Activated naive CD8-positive, alpha-beta T cell (primary cell): ENCODE data around the gene MED7.

Experiments used
- H3K27ac Mint-ChIP-seq: one replicate; pipeline ENCODE4 v1.8.0; 2021; ENCODE audit warnings: mixed read lengths
- H3K27me3 Mint-ChIP-seq: one replicate; pipeline ENCODE4 v1.8.0; 2021; ENCODE audit warnings: mixed read lengths
- H3K36me3 Mint-ChIP-seq: one replicate; pipeline ENCODE4 v1.8.0; 2021; ENCODE audit warnings: mixed read lengths
- H3K4me1 Mint-ChIP-seq: one replicate; pipeline ENCODE4 v1.8.0; 2021; ENCODE audit warnings: low read depth, mixed read lengths
- H3K4me3 Mint-ChIP-seq: one replicate; pipeline ENCODE4 v1.8.0; 2021; ENCODE audit warnings: mild to moderate bottlenecking, mixed read lengths
- H3K9me3 Mint-ChIP-seq: one replicate; pipeline ENCODE4 v1.8.0; 2021; ENCODE audit warnings: low read depth, mixed read lengths

MED7 gene

DNA sequence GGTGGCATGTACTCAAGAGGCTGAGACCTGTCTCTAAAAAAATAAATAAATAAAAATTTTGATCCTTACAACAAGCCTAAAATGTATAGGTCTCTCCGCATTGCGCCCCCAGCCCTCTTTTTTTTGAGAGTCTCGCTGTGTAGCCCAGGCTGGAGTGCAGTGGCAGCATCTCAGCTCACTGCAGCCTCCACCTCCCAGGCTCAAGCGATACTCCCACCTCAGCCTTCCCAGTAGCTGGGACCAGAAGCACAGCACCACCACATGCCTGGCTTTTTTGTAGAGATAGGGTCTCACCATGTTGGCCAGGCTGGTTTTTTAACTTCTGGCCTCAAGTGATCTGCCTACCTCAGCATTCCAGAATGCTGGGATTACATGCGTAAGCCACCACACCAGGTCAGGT lies 25.6 kb upstream of the MED7 start:
- no peaks in the 10 kb centered on the region for H3K36me3 Mint-ChIP-seq
- peak overlapping the region; percentile 88 for H3K27ac Mint-ChIP-seq

DNA sequence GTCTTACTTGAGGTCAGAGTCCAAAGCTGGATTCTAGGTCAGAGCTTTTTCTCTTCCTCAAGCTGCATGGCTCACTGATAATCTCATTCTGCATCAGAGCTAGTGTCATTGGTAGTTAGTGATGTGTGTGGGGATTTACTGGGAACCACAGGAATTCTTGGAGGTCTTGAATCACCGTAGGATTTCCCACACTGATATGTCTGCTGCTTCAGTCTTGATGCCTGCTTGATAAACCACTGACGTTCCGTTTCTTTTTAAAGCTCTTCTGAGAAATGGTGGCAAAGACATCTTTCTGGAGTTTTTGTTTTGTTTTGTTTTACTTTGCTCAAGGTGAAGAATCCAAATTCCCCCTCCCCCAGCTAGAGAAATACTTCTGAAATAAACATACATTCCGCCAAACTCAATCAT lies 24.6 kb upstream of the MED7 start:
- H3K4me3 Mint-ChIP-seq, result peak overlapping the region; percentile 67
- H3K27ac Mint-ChIP-seq, result peak overlapping the region; percentile 83
- H3K36me3 Mint-ChIP-seq, result no peaks in the 10 kb centered on the region
- H3K4me1 Mint-ChIP-seq, result peaks cover 80% of the 10 kb centered on the region
- H3K27me3 Mint-ChIP-seq, result no peaks in the 10 kb centered on the region
- H3K9me3 Mint-ChIP-seq, result no peaks in the 10 kb centered on the region

More for the DNA sequence above, 25.6 kb upstream of the MED7 start:
- Mint-ChIP-seq H3K27me3 (no peaks in the 10 kb centered on the region), H3K4me3 (no peak overlapping the region), H3K4me1 (peaks cover 86% of the 10 kb centered on the region), H3K9me3 (no peaks in the 10 kb centered on the region)

DNA sequence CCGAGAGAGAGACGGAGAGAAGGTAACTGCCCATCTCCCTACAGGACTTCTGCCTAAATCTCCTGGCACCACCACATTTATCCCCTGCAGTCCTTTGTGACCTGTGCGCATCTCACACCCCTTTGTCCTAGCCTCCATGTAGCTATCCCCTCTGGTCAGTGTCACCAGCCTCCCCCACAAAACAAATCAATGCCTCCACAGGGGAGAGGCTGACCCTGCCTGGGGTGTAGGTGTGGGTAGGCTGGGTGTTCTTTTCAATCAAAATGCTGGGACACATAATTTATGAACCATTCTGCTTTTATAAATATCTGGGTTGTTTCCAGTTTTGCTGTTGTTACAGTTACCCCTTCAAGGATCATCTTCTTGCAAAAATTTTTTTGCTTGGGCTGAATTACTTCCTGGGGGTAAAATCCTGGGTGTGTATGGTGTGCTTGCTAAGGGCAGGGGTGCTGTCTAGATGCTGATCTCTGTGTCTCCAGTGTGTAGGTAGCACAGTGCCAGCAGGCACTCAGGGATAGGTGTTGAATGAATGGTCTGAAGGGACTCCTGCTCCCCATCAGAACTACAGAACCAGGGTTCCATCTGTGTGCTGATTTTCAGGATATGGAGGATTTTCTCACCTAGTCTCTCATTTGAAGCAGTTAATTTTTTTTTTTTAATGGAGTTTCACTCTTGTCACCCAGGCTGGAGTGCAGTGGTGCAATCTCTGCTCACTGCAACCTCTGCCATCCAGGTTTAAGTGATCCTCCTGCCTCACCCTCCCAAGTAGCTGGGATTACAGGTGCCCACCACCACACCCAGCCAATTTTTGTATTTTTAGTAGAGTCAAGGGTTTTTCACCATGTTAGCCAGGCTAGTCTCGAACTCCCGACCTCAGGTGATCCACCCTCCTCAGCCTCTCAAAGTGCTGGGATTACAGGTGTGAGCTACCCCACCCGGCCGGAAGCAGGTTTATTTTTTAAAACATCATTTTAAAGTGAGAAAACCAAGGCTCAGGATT lies 23.8 kb upstream of the MED7 start, which contains the start of gene GARIN3:
Gene GARIN3 (minus strand): TSS at position 51 of the 1,000 bp plus-strand sequence. CDS start 96 bp downstream, outside the sequence.
- H3K9me3 Mint-ChIP-seq, result no peaks in the 10 kb centered on the region
- no peaks in the 10 kb centered on the region for H3K27me3 Mint-ChIP-seq
- no peaks in the 10 kb centered on the region for H3K36me3 Mint-ChIP-seq
- H3K27ac Mint-ChIP-seq, result peak within 1 kb of the TSS; percentile 83
- peaks cover 74% of the 10 kb centered on the region for H3K4me1 Mint-ChIP-seq
- H3K4me3 Mint-ChIP-seq, result peak within 1 kb of the TSS; percentile 67

DNA sequence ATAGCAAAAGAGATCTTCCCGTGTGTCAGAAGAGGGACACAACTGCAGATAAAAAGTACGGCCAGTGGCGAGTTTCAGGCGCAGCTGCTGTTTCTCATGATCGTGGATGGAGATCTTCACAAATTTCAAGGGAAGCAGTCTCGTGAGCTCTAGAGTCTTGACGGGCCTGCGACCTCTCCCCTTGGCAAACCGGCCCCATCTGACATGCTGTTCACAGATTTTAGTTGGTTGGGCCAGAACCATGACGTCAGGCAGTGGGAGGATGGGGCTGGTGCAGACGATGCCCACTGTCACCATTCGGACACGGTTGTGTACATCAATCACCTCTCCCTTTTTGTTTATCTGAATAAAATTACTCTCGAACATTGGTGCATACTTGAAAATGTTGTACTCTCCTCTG lies 23.0 kb upstream of the MED7 start:
- Mint-ChIP-seq H3K27ac (peak overlapping the region; percentile 83), H3K9me3 (no peaks in the 10 kb centered on the region), H3K36me3 (no peaks in the 10 kb centered on the region), H3K4me3 (no peak overlapping the region), H3K27me3 (no peaks in the 10 kb centered on the region), H3K4me1 (peaks cover 71% of the 10 kb centered on the region)

DNA sequence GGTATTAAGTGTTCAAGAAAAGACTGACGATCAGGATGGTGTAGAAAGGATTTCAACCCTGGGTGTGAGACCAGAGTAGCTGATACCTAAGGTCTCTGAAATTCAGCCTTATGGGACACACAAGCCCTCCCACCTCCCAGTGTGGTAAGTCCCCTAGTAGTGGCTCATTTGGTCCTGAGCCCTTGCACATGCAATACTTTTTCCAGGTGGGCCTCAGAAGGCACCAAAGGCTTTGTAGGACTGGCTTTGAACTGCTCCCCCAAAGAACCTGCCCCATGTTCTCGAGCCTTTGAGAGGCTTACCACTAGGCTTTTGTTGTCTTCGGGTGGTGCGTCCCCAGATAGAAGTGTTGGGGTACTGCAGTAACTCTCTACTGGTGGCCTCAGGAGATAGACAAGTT lies 22.6 kb upstream of the MED7 start:
- H3K36me3 Mint-ChIP-seq, result no peaks in the 10 kb centered on the region
- peaks cover 69% of the 10 kb centered on the region for H3K4me1 Mint-ChIP-seq
- H3K27me3 Mint-ChIP-seq, result no peaks in the 10 kb centered on the region
- H3K9me3 Mint-ChIP-seq, result no peaks in the 10 kb centered on the region
- H3K4me3 Mint-ChIP-seq, result no peak overlapping the region
- peak overlapping the region; percentile 83 for H3K27ac Mint-ChIP-seq

DNA sequence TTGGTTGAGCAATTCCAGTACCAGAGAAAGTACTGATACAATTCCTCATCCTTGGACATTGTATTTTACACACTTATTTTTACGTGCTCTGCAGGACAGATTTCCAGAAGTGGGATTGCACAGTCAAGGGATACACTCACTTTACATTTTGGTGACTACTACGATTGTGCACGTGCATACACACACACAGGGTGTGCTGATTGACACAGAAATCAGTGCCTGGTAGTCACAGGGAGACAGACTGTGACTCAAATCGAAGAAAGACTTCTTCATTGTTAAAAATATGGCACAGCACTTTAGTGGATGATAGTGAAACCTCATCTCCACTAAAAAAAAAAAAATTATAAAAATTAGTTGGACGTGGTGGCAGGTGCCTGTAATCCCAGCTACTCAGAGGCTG lies 21.9 kb upstream of the MED7 start:
- peaks cover 69% of the 10 kb centered on the region for H3K4me1 Mint-ChIP-seq
- H3K36me3 Mint-ChIP-seq, result no peaks in the 10 kb centered on the region
- H3K9me3 Mint-ChIP-seq, result no peaks in the 10 kb centered on the region
- no peak overlapping the region for H3K4me3 Mint-ChIP-seq
- peak overlapping the region; percentile 43 for H3K27ac Mint-ChIP-seq
- H3K27me3 Mint-ChIP-seq, result no peaks in the 10 kb centered on the region

DNA sequence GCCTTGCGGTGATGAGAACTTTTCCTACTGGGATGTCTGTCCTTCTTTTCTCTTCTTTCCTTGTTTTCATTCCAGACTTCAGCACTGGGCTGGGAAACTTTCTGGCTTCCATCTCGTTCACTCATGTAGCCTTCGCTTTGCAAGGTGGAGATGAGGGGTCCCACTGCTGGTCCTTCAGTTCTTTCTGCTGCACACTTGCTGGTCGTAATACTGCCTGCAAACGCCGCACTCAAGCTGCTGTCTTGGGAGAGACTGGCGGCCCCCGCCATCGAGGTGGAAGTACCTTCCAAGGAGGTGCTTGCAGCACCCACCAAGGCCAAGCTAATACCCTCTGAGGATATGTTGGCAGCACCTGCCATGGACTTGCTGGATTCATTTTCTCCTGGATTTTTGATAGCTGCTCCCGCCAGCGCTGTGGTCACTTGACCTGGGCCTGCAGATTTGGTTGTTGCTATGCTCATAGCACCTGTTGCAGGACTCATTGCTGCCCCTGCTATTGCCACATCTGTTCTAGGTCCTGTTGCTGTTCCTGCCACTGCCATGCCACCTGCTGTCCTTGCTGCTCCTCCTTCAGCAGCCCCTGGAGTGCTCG lies 20.4 kb upstream of the MED7 start:
- no peak overlapping the region for H3K4me3 Mint-ChIP-seq
- no peaks in the 10 kb centered on the region for H3K27me3 Mint-ChIP-seq
- H3K36me3 Mint-ChIP-seq, result no peaks in the 10 kb centered on the region
- peaks cover 4% of the 10 kb centered on the region for H3K9me3 Mint-ChIP-seq
- H3K27ac Mint-ChIP-seq, result peak overlapping the region; percentile 66
- peaks cover 68% of the 10 kb centered on the region for H3K4me1 Mint-ChIP-seq

DNA sequence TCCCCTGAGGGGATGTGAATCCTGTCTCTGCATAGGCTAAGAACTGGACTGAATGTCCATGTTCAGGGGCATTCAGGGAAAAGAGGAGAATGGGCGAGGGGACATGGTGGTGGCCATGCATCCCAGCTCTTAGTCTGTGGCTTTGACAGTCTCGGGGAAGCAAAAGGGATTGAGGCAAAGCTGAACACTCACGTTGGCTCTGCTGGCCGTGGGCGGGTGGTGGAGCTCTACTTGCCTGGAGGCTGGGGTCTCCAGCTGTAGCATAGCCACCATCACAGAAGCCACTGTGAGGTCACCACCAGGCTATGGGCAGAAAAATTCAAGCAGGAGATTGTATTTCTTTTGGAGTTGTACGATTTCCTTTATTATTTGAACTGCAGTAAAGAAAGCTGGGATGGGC lies 19.3 kb upstream of the MED7 start:
- Mint-ChIP-seq H3K27me3 (no peaks in the 10 kb centered on the region), H3K9me3 (peaks cover 4% of the 10 kb centered on the region), H3K36me3 (no peaks in the 10 kb centered on the region), H3K27ac (peak overlapping the region; percentile 70), H3K4me3 (no peak overlapping the region), H3K4me1 (peaks cover 66% of the 10 kb centered on the region)

DNA sequence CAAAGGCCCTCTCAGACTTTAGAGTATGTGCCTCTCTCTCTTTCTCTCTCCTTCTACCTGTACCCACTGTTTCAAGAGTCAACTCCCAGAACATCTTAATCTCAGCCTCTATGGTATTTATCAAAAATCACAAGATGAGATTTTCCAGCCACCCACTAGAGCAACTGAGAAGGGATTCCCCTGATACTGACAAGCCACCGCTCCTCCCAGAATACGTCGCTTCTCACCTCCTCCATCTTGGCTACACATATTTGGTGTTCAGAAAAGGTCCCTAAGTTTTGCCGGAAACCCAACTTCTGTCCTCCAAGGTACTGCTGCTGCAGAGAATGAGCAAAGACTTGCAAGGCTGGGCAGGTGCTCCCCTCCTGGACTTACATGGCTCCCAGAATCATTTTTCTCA lies 17.3 kb upstream of the MED7 start:
- peak overlapping the region; percentile 86 for H3K27ac Mint-ChIP-seq
- H3K9me3 Mint-ChIP-seq, result peaks cover 4% of the 10 kb centered on the region
- peak overlapping the region; percentile 79 for H3K4me3 Mint-ChIP-seq
- H3K27me3 Mint-ChIP-seq, result no peaks in the 10 kb centered on the region
- peaks cover 3% of the 10 kb centered on the region for H3K36me3 Mint-ChIP-seq
- peaks cover 63% of the 10 kb centered on the region for H3K4me1 Mint-ChIP-seq

DNA sequence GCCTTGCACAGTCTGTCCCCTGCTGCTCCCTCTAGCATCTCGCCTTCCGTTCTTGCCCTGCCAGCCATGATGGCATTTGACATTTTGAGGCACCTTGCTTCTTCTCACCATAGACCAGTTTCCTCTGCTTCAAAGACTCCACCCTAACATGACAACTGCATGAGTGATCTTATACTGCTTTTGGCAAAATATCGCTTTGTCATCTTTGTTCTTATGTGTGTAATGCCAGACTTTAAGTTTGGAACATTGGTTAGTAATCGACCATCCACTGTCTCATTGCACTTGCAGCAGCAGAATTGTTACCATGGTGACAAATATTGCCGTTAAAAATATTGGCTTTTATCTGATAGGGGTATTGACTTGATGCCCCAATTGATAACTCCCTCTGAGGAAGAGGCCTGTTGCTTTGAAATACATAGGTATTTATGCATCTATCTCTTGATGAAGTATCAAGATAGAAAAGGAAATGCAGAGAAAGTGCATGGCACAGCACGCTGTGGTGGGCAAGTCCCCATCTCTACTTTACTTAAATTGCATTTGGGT lies 16.6 kb upstream of the MED7 start:
- peak overlapping the region; percentile 79 for H3K4me3 Mint-ChIP-seq
- H3K27ac Mint-ChIP-seq, result peak overlapping the region; percentile 86
- peaks cover 4% of the 10 kb centered on the region for H3K9me3 Mint-ChIP-seq
- peaks cover 67% of the 10 kb centered on the region for H3K4me1 Mint-ChIP-seq
- H3K36me3 Mint-ChIP-seq, result peaks cover 3% of the 10 kb centered on the region
- no peaks in the 10 kb centered on the region for H3K27me3 Mint-ChIP-seq

DNA sequence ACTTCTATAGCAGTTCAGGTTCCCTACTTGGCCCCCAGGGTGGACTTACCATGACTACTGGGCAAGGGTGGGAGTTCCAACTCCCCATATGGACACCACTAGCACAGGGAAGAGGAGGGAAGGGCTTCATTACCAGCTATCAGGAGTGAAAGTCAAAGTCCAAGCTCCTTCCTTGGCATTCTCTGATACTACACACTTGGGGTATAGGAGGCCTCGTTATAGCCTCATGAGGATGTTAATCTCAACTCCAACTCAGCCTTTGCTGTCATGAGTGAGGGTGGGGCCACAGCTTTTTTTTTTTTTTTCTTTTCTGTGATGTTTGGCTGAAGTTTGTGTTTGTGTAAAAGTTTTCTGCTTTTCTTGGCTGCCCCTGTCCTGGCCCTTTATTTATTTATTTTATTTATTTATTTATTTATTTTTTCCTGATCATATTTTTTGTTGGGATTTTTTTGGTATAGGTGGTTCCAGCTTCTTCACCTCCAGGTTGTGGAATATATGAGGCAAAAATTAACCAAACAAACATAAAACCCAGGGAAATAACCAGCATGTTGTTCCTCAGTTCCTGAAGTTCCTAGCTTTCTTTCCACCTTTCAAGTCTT lies 14.7 kb upstream of the MED7 start:
- H3K4me3 Mint-ChIP-seq, result no peak overlapping the region
- peaks cover 76% of the 10 kb centered on the region for H3K4me1 Mint-ChIP-seq
- H3K9me3 Mint-ChIP-seq, result peaks cover 4% of the 10 kb centered on the region
- H3K27me3 Mint-ChIP-seq, result no peaks in the 10 kb centered on the region
- peak overlapping the region; percentile 87 for H3K27ac Mint-ChIP-seq
- peaks cover 3% of the 10 kb centered on the region for H3K36me3 Mint-ChIP-seq

DNA sequence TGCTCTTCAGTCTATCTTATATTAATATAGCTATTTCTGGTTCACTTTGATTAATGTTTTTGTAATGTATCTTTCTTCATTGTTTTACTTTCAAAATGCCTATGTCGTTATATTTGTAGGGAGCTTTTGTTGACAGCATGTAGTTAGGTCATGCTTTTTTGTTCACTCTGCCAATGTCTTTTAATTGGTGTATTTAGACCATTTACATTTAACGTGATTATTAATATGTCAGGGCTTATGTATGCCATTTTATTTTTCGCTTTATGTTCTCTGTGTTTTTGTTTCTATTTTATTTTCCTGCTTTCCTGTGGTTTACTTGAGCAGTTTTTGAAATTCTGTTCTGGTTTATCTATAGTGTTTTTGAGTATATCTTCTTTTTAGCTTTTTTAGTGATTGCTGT lies 12.6 kb upstream of the MED7 start:
- Mint-ChIP-seq H3K4me1 (peaks cover 84% of the 10 kb centered on the region), H3K4me3 (peak overlapping the region; percentile 80), H3K9me3 (peaks cover 4% of the 10 kb centered on the region), H3K36me3 (peaks cover 3% of the 10 kb centered on the region), H3K27ac (peak overlapping the region; percentile 86), H3K27me3 (no peaks in the 10 kb centered on the region)

DNA sequence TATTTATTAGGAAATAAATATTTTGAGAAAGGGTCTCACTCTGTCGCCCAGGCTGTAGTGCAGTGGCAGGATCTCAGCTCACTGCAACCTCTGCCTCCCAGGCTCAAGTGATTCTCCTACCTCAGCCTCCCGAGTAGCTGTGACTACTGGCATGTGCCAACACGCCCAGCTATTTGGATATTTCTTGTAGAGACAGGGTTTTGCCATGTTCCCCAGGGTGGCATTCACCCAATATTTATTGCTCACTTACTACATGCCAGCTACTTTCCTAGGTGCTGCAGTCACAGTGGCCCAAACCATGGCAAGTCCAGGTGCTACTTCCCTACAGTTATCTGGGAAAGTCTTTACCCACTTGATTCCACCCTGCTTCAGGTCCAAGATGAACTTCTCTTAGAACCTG lies 8.3 kb upstream of the MED7 start:
- Mint-ChIP-seq H3K36me3 (no peaks in the 10 kb centered on the region), H3K27me3 (no peaks in the 10 kb centered on the region), H3K27ac (peak overlapping the region; percentile 97), H3K9me3 (no peaks in the 10 kb centered on the region), H3K4me3 (peak overlapping the region; percentile 43), H3K4me1 (peaks cover 71% of the 10 kb centered on the region)

DNA sequence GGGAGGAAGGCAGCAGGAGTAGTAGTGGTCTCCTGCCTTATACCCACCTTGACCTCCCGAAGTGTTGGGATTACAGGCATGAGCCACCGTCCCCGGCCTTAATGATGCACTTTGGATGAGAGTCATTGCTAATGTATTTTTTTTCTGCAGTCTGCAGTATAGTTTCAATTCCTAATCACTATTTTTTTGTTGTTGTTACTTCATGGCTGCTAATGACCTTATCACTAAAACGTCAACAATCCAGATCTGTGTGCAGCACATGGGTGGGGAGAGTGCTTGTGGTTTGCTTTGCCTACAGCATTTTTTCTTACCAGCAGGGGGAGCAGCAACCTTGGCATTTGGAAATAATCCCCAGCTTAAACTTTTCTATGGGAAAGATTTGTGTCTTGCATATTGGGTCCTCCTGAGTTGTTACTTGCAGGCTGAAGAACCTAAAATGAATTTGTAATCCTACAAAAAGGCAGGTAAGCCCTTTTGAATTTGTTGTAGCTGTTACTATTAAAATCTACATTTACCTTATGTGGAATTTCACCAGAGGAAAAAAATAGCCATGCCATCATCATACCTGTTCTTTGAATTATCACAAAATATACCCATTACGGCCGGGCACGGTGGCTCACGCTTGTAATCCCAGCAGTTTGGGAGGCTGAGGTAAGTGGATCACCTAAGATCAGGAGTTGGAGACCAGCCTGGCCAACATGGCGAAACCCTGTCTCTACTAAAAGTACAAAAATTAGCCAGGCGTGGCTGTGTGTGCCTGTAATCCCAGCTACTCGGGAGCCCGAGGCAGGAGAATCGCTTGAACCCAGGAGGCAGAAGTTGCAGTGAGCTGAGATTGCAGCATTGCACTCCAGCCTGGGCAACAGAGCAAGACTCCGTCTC lies 6.3 kb upstream of the MED7 start:
- Mint-ChIP-seq H3K27me3 (no peaks in the 10 kb centered on the region), H3K27ac (peak overlapping the region; percentile 89), H3K9me3 (no peaks in the 10 kb centered on the region), H3K4me3 (peak overlapping the region; percentile 33), H3K4me1 (peaks cover 59% of the 10 kb centered on the region), H3K36me3 (no peaks in the 10 kb centered on the region)
